ENCODE data around the gene FAM3B.

GRCh38 chr21:41364308-41364707 is 47.7 kb downstream of the FAM3B start:
- TF ChIP-seq CTCF (IDR thresholded peaks at IDR 0.05 in 4 of 5, conservative IDR thresholded peaks at IDR 0.05 in 1 of 5) (no peak), POLR2A (IDR thresholded peaks at IDR 0.05) (no peak)

All from gastrocnemius medialis (tissue), 4 donors.